Peyer's patch (tissue), 4 donors: Measurements from ENCODE around the gene MIPEP. TPM values are rescaled to one million over a fixed set of nuclear protein-coding genes. Genes with fewer than 3 reads are reported as not detected.

ENCODE experiments used
- DNase-seq, 3 donors: peaks; one replicate each; pipeline ENCODE4 v3.0.0-alpha.2; 2017 to 2019
- H3K27ac ChIP-seq, 4 donors: fragments of 200-600 bp; sonication (generic); one replicate each; pipeline ENCODE4 v1.5.1; 2016 to 2019
- H3K27me3 ChIP-seq, 2 donors: fragments of 200-600 bp; sonication (generic); one replicate each; pipeline ENCODE4 v1.5.1; 2019
- H3K36me3 ChIP-seq, 3 donors: fragments of 200-600 bp; sonication (generic); one replicate each; pipeline ENCODE4 v1.5.1; 2016 to 2019
- H3K4me1 ChIP-seq, 4 donors: fragments of 200-600 bp; sonication (generic); one replicate each; pipeline ENCODE4 v1.5.1; 2016 to 2019
- H3K4me3 ChIP-seq, 4 donors: fragments of 200-600 bp; sonication (generic); 1 replicate in 3 of 4; 2 replicates in 1 of 4; pipeline ENCODE4 v1.5.1; 2016 to 2019; ENCODE audit warnings: mild to moderate bottlenecking in 1 of 4
- H3K9me3 ChIP-seq, 4 donors: fragments of 200-600 bp; sonication (generic); one replicate each; pipeline ENCODE4 v1.5.1; 2016 to 2019; ENCODE audit warnings: mild to moderate bottlenecking in 1 of 4
- CTCF ChIP-seq, 6 experiments: fragments of 450-650 bp in 4 of 6; fragments of 200-600 bp in 2 of 6; sonication (generic) in 1 of 6; IDR thresholded peaks; one replicate each; pipeline ENCODE4 v1.5.1; 2017 to 2019; ENCODE audit warnings: antibody characterized with exemption in 6 of 6, mild to moderate bottlenecking in 3 of 6, moderate library complexity in 1 of 6
- POLR2A ChIP-seq, 2 donors: fragments of 450-650 bp; IDR thresholded peaks; one replicate each; pipeline ENCODE4 v1.5.1; 2017; ENCODE audit warnings: antibody characterized with exemption in 2 of 2, mild to moderate bottlenecking in 2 of 2, moderate library complexity in 2 of 2
- total RNA-seq, 4 donors: library from RNA; depleted of rRNA; stranded (reverse); fragments of >200 nt; gene quantifications; one replicate each; pipeline ENCODE4 v1.1.0, GENCODE V29; 2016

Gene MIPEP
- total RNA-seq, 4 donors from 2014 or later, result 10.7 to 17.0 (median 12.5) TPM

GRCh38 chr13:23828866-23829265 lies 60.3 kb downstream of the MIPEP start:
- Histone ChIP-seq H3K4me3 (no peak overlapping the region), H3K27me3 (no peaks in the 10 kb centered on the region), H3K36me3 (no peaks in the 10 kb centered on the region), H3K9me3 (no peaks in the 10 kb centered on the region), H3K4me1 (no peaks in the 10 kb centered on the region), H3K27ac (no peak overlapping the region)
- no peak for TF ChIP-seq CTCF (IDR thresholded peaks at IDR 0.05)
- TF ChIP-seq POLR2A (IDR thresholded peaks at IDR 0.05), result no peak
- DNase-seq, result no peak

- Histone ChIP-seq H3K9me3 (no peaks in the 10 kb centered on the region), H3K27ac (no peak overlapping the region), H3K4me1 (no peaks in the 10 kb centered on the region), H3K36me3 (no peaks in the 10 kb centered on the region), H3K27me3 (no peaks in the 10 kb centered on the region), H3K4me3 (no peak overlapping the region)
- DNase-seq, result no peak
- TF ChIP-seq POLR2A (IDR thresholded peaks at IDR 0.05), result no peak
- no peak for TF ChIP-seq CTCF (IDR thresholded peaks at IDR 0.05)
Observed at GRCh38 chr13:23828086-23828485, 61.1 kb downstream of the MIPEP start.

GRCh38 chr13:23825179-23825578 lies 64.0 kb downstream of the MIPEP start:
- TF ChIP-seq POLR2A (IDR thresholded peaks at IDR 0.05) (no peak), CTCF (IDR thresholded peaks at IDR 0.05) (no peak)

GRCh38 chr13:23824371-23824770 lies 64.8 kb downstream of the MIPEP start:
- TF ChIP-seq POLR2A (IDR thresholded peaks at IDR 0.05) (no peak), CTCF (IDR thresholded peaks at IDR 0.05) (no peak)
- Histone ChIP-seq H3K27ac (no peak overlapping the region), H3K36me3 (no peaks in the 10 kb centered on the region), H3K4me1 (no peaks in the 10 kb centered on the region), H3K9me3 (no peaks in the 10 kb centered on the region), H3K4me3 (no peak overlapping the region), H3K27me3 (no peaks in the 10 kb centered on the region)
- no peak for DNase-seq

More at GRCh38 chr13:23825179-23825578, 64.0 kb downstream of the MIPEP start:
- Histone ChIP-seq H3K4me1 (no peaks in the 10 kb centered on the region), H3K27me3 (no peaks in the 10 kb centered on the region), H3K4me3 (no peak overlapping the region), H3K36me3 (no peaks in the 10 kb centered on the region), H3K27ac (no peak overlapping the region), H3K9me3 (no peaks in the 10 kb centered on the region)
- DNase-seq, result no peak

- Histone ChIP-seq H3K4me3 (no peak overlapping the region), H3K4me1 (no peaks in the 10 kb centered on the region), H3K9me3 (no peaks in the 10 kb centered on the region), H3K27me3 (no peaks in the 10 kb centered on the region), H3K27ac (no peak overlapping the region), H3K36me3 (no peaks in the 10 kb centered on the region)
- no peak for DNase-seq
- no peak for TF ChIP-seq CTCF (IDR thresholded peaks at IDR 0.05)
- no peak for TF ChIP-seq POLR2A (IDR thresholded peaks at IDR 0.05)
Observed at GRCh38 chr13:23822252-23822824, 66.9 kb downstream of the MIPEP start.

- no peaks in the 10 kb centered on the region for H3K27me3 ChIP-seq
- no peaks in the 10 kb centered on the region for H3K4me1 ChIP-seq
- no peak overlapping the region for H3K4me3 ChIP-seq
- no peak overlapping the region for H3K27ac ChIP-seq
- H3K36me3 ChIP-seq, result no peaks in the 10 kb centered on the region
- H3K9me3 ChIP-seq, result no peaks in the 10 kb centered on the region
- TF ChIP-seq CTCF (IDR thresholded peaks at IDR 0.05) (no peak), POLR2A (IDR thresholded peaks at IDR 0.05) (no peak)
- DNase-seq, result no peak
Observed at GRCh38 chr13:23820530-23820929, 68.7 kb downstream of the MIPEP start.
